B cell (primary cell): ENCODE data around the gene GRIK5. TPM values are rescaled to one million over a fixed set of nuclear protein-coding genes. Genes with fewer than 3 reads are reported as not detected.

Experiments
- ATAC-seq: fragments of 200-7000 bp; cut with Tn5 transposase; one replicate; pipeline ENCODE4 v1.10.0; 2021; ENCODE audit warnings: low read depth, mild to moderate bottlenecking, moderate number of reproducible peaks, moderate library complexity
- CTCF ChIA-PET: fragments of 350-600 bp; sonication (Branson Sonifier 250); formaldehyde crosslinking; loops from one replicate; lab custom pipeline; 2021; ENCODE audit warnings: antibody characterized with exemption, inconsistent platforms; lab: Charles Lee
- POLR2A ChIA-PET: fragments of 350-600 bp; sonication (Branson Sonifier 250); formaldehyde crosslinking; loops from one replicate; lab custom pipeline; 2021; ENCODE audit warnings: antibody characterized with exemption; lab: Charles Lee
- DNase-seq: peaks from one replicate; pipeline ENCODE4 v3.0.0; 2013
- H2AFZ ChIP-seq: 2 replicates; pipeline ENCODE4 v1.6.1; 2012; ENCODE audit warnings: mild to moderate bottlenecking, low read depth, low read length; ENCODE audit not compliant: insufficient read depth, poor library complexity, severe bottlenecking
- H3K27ac ChIP-seq, 2 donors: 1 replicate in 1 of 2; 2 replicates in 1 of 2; pipeline ENCODE4 v1.5.1; 2012 to 2013; ENCODE audit warnings: low read length in 2 of 2, mild to moderate bottlenecking in 2 of 2, moderate library complexity in 1 of 2
- H3K27me3 ChIP-seq, 4 experiments: fragments of 200-600 bp in 1 of 4; sonication (generic) in 1 of 4; replicated peaks in 1 of 4; 1 replicate in 2 of 4; 2 replicates in 2 of 4; pipeline versions ENCODE4 v1.6.1 to v1.7.0; 2013 to 2016; ENCODE audit warnings: low read length in 3 of 4, mild to moderate bottlenecking in 2 of 4, mixed read lengths in 1 of 4, moderate library complexity in 1 of 4; ENCODE audit not compliant: insufficient read depth in 4 of 4, control insufficient read depth in 3 of 4; ENCODE audit errors: control extremely low read depth in 1 of 4
- H3K36me3 ChIP-seq, 2 experiments: replicated peaks in 1 of 2; 1 replicate in 1 of 2; 2 replicates in 1 of 2; pipeline versions ENCODE4 v1.6.1 to v1.7.1; 2013; ENCODE audit warnings: low read length in 1 of 2; ENCODE audit not compliant: insufficient read depth in 2 of 2, control insufficient read depth in 1 of 2; ENCODE audit errors: control extremely low read depth in 1 of 2, extremely low read depth in 1 of 2
- H3K4me1 ChIP-seq, 2 donors: fragments of 200-600 bp in 1 of 2; sonication (generic) in 1 of 2; 1 replicate in 1 of 2; 2 replicates in 1 of 2; pipeline versions ENCODE4 v1.5.1 to v1.6.1; 2013 to 2017; ENCODE audit warnings: low read length in 2 of 2; ENCODE audit not compliant: control insufficient read depth in 2 of 2, insufficient read depth in 2 of 2
- H3K4me2 ChIP-seq: replicated peaks from 2 replicates; pipeline ENCODE3; 2012; ENCODE audit warnings: mild to moderate bottlenecking, low read depth, low read length; ENCODE audit not compliant: poor library complexity, severe bottlenecking
- H3K4me3 ChIP-seq, 5 experiments: fragments of 200-600 bp in 1 of 5; sonication (generic) in 1 of 5; 1 replicate in 3 of 5; 2 replicates in 2 of 5; pipeline versions ENCODE4 v1.5.1 to v1.7.0; 2011 to 2016; ENCODE audit warnings: low read length in 4 of 5, mild to moderate bottlenecking in 4 of 5, low read depth in 2 of 5, control low read depth in 1 of 5, moderate library complexity in 1 of 5; ENCODE audit not compliant: insufficient read depth in 1 of 5; ENCODE audit errors: control extremely low read depth in 1 of 5, extremely low read depth in 1 of 5
- H3K79me2 ChIP-seq: fragments of 200-600 bp; sonication (generic); one replicate; pipeline ENCODE4 v1.6.0; 2016; ENCODE audit warnings: low read length; ENCODE audit not compliant: control insufficient read depth, insufficient read depth
- H3K9ac ChIP-seq: fragments of 200-600 bp; sonication (generic); 2 replicates; pipeline ENCODE4 v1.6.1; 2017; ENCODE audit warnings: mild to moderate bottlenecking, low read length, moderate library complexity
- H3K9me3 ChIP-seq, 3 donors: one replicate each; pipeline versions ENCODE4 v1.6.1 to v1.7.1; 2013; ENCODE audit warnings: low read length in 2 of 3; ENCODE audit not compliant: control insufficient read depth in 2 of 3, insufficient read depth in 1 of 3; ENCODE audit errors: control extremely low read depth in 1 of 3
- H4K20me1 ChIP-seq: 2 replicates; pipeline ENCODE4 v1.6.0; 2012; ENCODE audit warnings: mild to moderate bottlenecking, low read length; ENCODE audit not compliant: insufficient read depth, control insufficient read depth, poor library complexity, severe bottlenecking
- H3K27ac Mint-ChIP-seq: one replicate; pipeline ENCODE4 v1.8.0; 2021; ENCODE audit warnings: mixed read lengths
- H3K27me3 Mint-ChIP-seq: one replicate; pipeline ENCODE4 v1.8.0; 2021; ENCODE audit warnings: mixed read lengths
- H3K4me1 Mint-ChIP-seq: one replicate; pipeline ENCODE4 v1.8.0; 2021; ENCODE audit warnings: mixed read lengths
- H3K4me3 Mint-ChIP-seq: one replicate; pipeline ENCODE4 v1.8.0; 2021; ENCODE audit warnings: mixed read lengths
- H3K9me3 Mint-ChIP-seq: one replicate; pipeline ENCODE4 v1.8.0; 2022; ENCODE audit warnings: mixed read lengths; ENCODE audit not compliant: insufficient read depth
- CTCF ChIP-seq: fragments of 200-600 bp; IDR thresholded peaks from one replicate; pipeline ENCODE4 v1.8.0; 2022; ENCODE audit warnings: antibody characterized with exemption, mild to moderate bottlenecking
- EZH2 ChIP-seq: IDR thresholded peaks from 2 replicates; pipeline ENCODE4 v1.6.1; 2012; ENCODE audit warnings: borderline replicate concordance, low read depth, mild to moderate bottlenecking, moderate library complexity, low read length; ENCODE audit not compliant: insufficient read depth, poor library complexity, severe bottlenecking
- WGBS: methylation state at CpG from one replicate; pipeline ENCODE4 v1.1.5; 2013; ENCODE audit warnings: missing lambda C conversion rate; ENCODE audit not compliant: insufficient coverage; 5-methylcytosine and 5-hydroxymethylcytosine counted together
- intact Hi-C: fragments of 100-400 bp; cut with micrococcal nuclease; formaldehyde crosslinking; loops from one replicate; pipeline ENCODE4 v1.10.0; 2022
- polyA plus RNA-seq: library from polyadenylated mRNA; depleted of rRNA; stranded (reverse); fragments of >200 nt; gene quantifications from 2 replicates; pipeline ENCODE4 v1.2.3, GENCODE V29; 2012
- total RNA-seq, 2 donors: library from RNA; stranded (reverse); fragments of 120-200 nt in 1 of 2; gene quantifications; 1 replicate in 1 of 2; 2 replicates in 1 of 2; pipeline versions ENCODE4 v1.2.3 to v1.2.4, GENCODE V29; 2013 to 2022

GRIK5 gene
- total and polyA plus RNA-seq, 2 donors (not counting 1 experiment from before 2014, with no cell fraction given) = 0.09 to 0.27 TPM

GRCh38 chr19:41994521-41994971 lies 75.5 kb downstream of the GRIK5 start:
- Histone ChIP-seq H2AFZ (peak overlapping the region; percentile 86), H3K4me3 (peak overlapping the region in 4 of 5 experiments; percentile 36 to 83 (median 60))
- H3K27ac Mint-ChIP-seq = peak overlapping the region; percentile 41

More at GRCh38 chr19:41994521-41994971, 75.5 kb downstream of the GRIK5 start:
- H4K20me1 ChIP-seq = no peaks in the 10 kb centered on the region
- POLR2A ChIA-PET = no interaction called here
- Mint-ChIP-seq H3K27me3 (peaks cover 47% of the 10 kb centered on the region), H3K4me3 (peak overlapping the region; percentile 74), H3K9me3 (no peaks in the 10 kb centered on the region), H3K4me1 (peaks cover 44% of the 10 kb centered on the region)
- H3K9ac ChIP-seq = peak overlapping the region; percentile 77
- peaks cover 0 to 60% (median 32%) of the 10 kb centered on the region in 4 experiments for H3K27me3 ChIP-seq
- H3K4me2 ChIP-seq = peak overlapping the region; percentile 98
- no peaks in the 10 kb centered on the region for H3K36me3 ChIP-seq
- no peak for DNase-seq
- H3K27ac ChIP-seq = no peak overlapping the region
- no peaks in the 10 kb centered on the region for H3K79me2 ChIP-seq
- TF ChIP-seq CTCF (no peak), EZH2 (no peak)
- CTCF ChIA-PET = no interaction called here
- intact Hi-C loops = loop anchor here (1.0 kb wide), 1 partner anchor 35 kb away; the partner anchor contains the start of gene RABAC1
- H3K9me3 ChIP-seq = peaks cover 0 to 16% (median 0%) of the 10 kb centered on the region in 3 donors
- 21% methylated on average over 12 of the region's 13 CpGs for WGBS
- peaks cover 29 to 33% of the 10 kb centered on the region in 2 donors for H3K4me1 ChIP-seq
- ATAC-seq = peak; percentile 6
